Measurements from ENCODE around the gene OLFM2.
"Not testable (repeated sequence)": the region's sequence is repeated elsewhere in the genome, so short reads cannot be mapped to it uniquely, and the experiment has no call there.

OLFM2 gene

GRCh38 chr19:9952276-9952675, 16.0 kb upstream of the OLFM2 start:
- no peak overlapping the region for H3K4me3 ChIP-seq (ENCODE audit: low read length)
- H3K4me1 ChIP-seq (ENCODE audit: low read length): peaks cover 5% of the 10 kb centered on the region; the same call in 1 of the 2 replicates
- no peak overlapping the region for H3K4me2 ChIP-seq (ENCODE audit: low read length)
- no peak overlapping the region for H3K9ac ChIP-seq (ENCODE audit: low read length)
- H3K27me3 ChIP-seq (ENCODE audit: low read depth, low read length): no peaks in the 10 kb centered on the region
- no peak overlapping the region for H2AFZ ChIP-seq (ENCODE audit: low read depth, low read length)
- TF ChIP-seq CTCF (IDR thresholded peaks at IDR 0.05; ENCODE audit: low read depth, low read length) (no peak), EZH2phosphoT487 (IDR thresholded peaks at IDR 0.05; ENCODE audit: low read depth) (no peak)
- H4K20me1 ChIP-seq (ENCODE audit: insufficient read depth, low read length): no peaks in the 10 kb centered on the region
- no peaks in the 10 kb centered on the region for H3K79me2 ChIP-seq (ENCODE audit: low read length)
- no peaks in the 10 kb centered on the region for H3K9me3 ChIP-seq (ENCODE audit: insufficient read depth, low read length)
- H3K27ac ChIP-seq (ENCODE audit: low read length): no peak overlapping the region
- no peaks in the 10 kb centered on the region for H3K36me3 ChIP-seq (replicated peaks; ENCODE audit: low read depth, low read length)

GRCh38 chr19:9947441-9947840, 11.1 kb upstream of the OLFM2 start:
- Histone ChIP-seq H3K4me3 (ENCODE audit: low read length) (no peak overlapping the region), H3K4me1 (ENCODE audit: low read length) (no peaks in the 10 kb centered on the region), H2AFZ (ENCODE audit: low read depth, low read length) (no peak overlapping the region), H3K79me2 (ENCODE audit: low read length) (no peaks in the 10 kb centered on the region), H4K20me1 (ENCODE audit: insufficient read depth, low read length) (no peaks in the 10 kb centered on the region), H3K36me3 (replicated peaks; ENCODE audit: low read depth, low read length) (no peaks in the 10 kb centered on the region), H3K27ac (ENCODE audit: low read length) (no peak overlapping the region), H3K4me2 (ENCODE audit: low read length) (no peak overlapping the region), H3K9me3 (ENCODE audit: insufficient read depth, low read length) (no peaks in the 10 kb centered on the region), H3K9ac (ENCODE audit: low read length) (no peak overlapping the region), H3K27me3 (ENCODE audit: low read depth, low read length) (peaks cover 4% of the 10 kb centered on the region; the same call in 1 of the 2 replicates)
- TF ChIP-seq CTCF (IDR thresholded peaks at IDR 0.05; ENCODE audit: low read depth, low read length): no peak

- H3K27ac ChIP-seq (ENCODE audit: low read length); H2AFZ ChIP-seq (ENCODE audit: low read depth, low read length); H3K36me3 ChIP-seq (replicated peaks; ENCODE audit: low read depth, low read length); H3K79me2 ChIP-seq (ENCODE audit: low read length); H3K4me3 ChIP-seq (ENCODE audit: low read length); H4K20me1 ChIP-seq (ENCODE audit: insufficient read depth, low read length); H3K4me2 ChIP-seq (ENCODE audit: low read length); H3K4me1 ChIP-seq (ENCODE audit: low read length); H3K9ac ChIP-seq (ENCODE audit: low read length); H3K9me3 ChIP-seq (ENCODE audit: insufficient read depth, low read length): not testable (repeated sequence)
- H3K27me3 ChIP-seq (ENCODE audit: low read depth, low read length): peaks cover 11% of the 10 kb centered on the region; the same call in 1 of the 2 replicates
Measured at GRCh38 chr19:9946528-9947125, 10.3 kb upstream of the OLFM2 start.

- H3K9ac ChIP-seq (ENCODE audit: low read length): no peak overlapping the region
- no peaks in the 10 kb centered on the region for H4K20me1 ChIP-seq (ENCODE audit: insufficient read depth, low read length)
- no peaks in the 10 kb centered on the region for H3K9me3 ChIP-seq (ENCODE audit: insufficient read depth, low read length)
- no peaks in the 10 kb centered on the region for H3K36me3 ChIP-seq (replicated peaks; ENCODE audit: low read depth, low read length)
- H3K27me3 ChIP-seq (ENCODE audit: low read depth, low read length): peaks cover 17% of the 10 kb centered on the region; the same call in 1 of the 2 replicates
- no peak overlapping the region for H3K4me2 ChIP-seq (ENCODE audit: low read length)
- H3K4me3 ChIP-seq (ENCODE audit: low read length): no peak overlapping the region
- H3K4me1 ChIP-seq (ENCODE audit: low read length): no peaks in the 10 kb centered on the region
- H2AFZ ChIP-seq (ENCODE audit: low read depth, low read length): no peak overlapping the region
- H3K27ac ChIP-seq (ENCODE audit: low read length): no peak overlapping the region
- no peaks in the 10 kb centered on the region for H3K79me2 ChIP-seq (ENCODE audit: low read length)
- TF ChIP-seq EZH2phosphoT487 (IDR thresholded peaks at IDR 0.05; ENCODE audit: low read depth) (no peak), CTCF (IDR thresholded peaks at IDR 0.05; ENCODE audit: low read depth, low read length) (no peak)
Measured at GRCh38 chr19:9945319-9945966, 9.1 kb upstream of the OLFM2 start.
